GM13977 (cell line): ENCODE results near the gene CTSS.

ENCODE experiments used
- DNase-seq: peaks from one replicate; pipeline ENCODE4 v3.0.0; 2012; ENCODE audit warnings: low spot score
- in situ Hi-C: fragments of 300-500 bp; cut with MboI; formaldehyde crosslinking; loops from one replicate; pipeline ENCODE4 v1.12.0; 2022; ENCODE audit warnings: low sequenced_read_pairs, low pct_unique_long_range_greater_than_20kb, mixed read lengths, inconsistent platforms; ENCODE audit not compliant: unreplicated experiment
- TF ChIP-seq, protein P1 (sequence below): IDR thresholded peaks from 2 replicates; pipeline ENCODE4 v1.5.1; 2012; ENCODE audit warnings: mild to moderate bottlenecking, control low read depth; ENCODE audit not compliant: insufficient read depth; ENCODE audit errors: extremely low read depth, missing control alignments

Gene CTSS

DNA sequence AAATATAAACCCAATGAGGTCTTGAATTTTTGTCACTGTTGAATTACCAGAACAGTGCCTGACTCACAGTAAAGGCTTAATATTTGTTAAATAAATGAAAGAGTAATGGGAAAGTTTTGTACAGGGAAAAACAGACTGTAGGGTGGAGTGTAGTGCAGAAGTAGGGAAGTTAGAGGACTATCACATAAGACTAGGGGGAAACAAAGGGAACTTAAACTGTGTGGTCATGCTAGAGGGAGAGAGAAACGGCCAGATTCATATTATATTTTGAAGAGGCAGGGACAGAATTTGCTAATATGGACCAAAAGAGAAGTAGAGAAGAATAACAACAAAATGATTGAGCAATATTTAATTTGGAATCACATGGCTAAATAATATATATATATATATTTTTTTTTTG is 27.6 kb upstream of the CTSS start:
- TF ChIP-seq, protein P1, sequence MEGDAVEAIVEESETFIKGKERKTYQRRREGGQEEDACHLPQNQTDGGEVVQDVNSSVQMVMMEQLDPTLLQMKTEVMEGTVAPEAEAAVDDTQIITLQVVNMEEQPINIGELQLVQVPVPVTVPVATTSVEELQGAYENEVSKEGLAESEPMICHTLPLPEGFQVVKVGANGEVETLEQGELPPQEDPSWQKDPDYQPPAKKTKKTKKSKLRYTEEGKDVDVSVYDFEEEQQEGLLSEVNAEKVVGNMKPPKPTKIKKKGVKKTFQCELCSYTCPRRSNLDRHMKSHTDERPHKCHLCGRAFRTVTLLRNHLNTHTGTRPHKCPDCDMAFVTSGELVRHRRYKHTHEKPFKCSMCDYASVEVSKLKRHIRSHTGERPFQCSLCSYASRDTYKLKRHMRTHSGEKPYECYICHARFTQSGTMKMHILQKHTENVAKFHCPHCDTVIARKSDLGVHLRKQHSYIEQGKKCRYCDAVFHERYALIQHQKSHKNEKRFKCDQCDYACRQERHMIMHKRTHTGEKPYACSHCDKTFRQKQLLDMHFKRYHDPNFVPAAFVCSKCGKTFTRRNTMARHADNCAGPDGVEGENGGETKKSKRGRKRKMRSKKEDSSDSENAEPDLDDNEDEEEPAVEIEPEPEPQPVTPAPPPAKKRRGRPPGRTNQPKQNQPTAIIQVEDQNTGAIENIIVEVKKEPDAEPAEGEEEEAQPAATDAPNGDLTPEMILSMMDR: no peak
- no peak for DNase-seq
- in situ Hi-C loops: no loop called here

DNA sequence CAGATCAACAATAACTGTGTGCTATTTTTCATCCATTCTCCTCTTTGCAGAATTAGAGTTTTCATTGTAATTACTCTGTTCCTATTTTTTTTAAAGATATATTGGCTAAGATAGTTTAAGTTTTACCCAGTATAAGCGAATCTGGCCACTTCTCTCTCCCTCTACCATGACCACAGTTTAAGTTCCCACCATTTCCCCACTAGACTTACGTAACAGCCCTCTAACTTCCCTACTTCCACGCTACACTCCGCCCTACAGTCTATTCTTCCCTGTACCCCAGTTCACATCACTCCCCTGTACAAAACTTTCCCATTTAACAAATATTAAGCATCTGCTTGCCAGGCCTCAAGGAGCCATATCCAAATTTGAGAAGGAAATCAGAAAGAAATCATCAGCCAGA is 26.0 kb upstream of the CTSS start:
- in situ Hi-C loops: no loop called here
- DNase-seq: no peak
- TF ChIP-seq, protein P1: no peak

DNA sequence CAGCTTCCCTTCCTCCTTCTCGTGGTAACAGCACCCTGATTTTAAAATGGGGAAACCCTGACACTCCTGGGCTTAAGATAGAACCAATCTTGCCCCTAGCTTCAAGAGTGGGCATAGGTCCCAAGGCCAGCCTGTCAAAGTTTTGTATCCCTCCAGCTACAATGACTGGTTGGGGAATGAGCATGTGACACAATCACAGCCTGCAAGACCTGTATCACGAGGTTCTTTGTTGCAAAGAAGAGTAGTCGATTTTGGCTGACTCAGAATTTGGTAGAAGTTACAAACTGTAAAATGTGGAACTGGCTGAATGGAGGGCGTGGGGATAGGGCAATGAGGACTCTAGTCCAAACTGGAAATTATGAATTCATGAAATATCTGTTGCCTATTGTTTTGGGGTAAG is 23.8 kb upstream of the CTSS start:
- no peak for DNase-seq
- in situ Hi-C loops: no loop called here
- TF ChIP-seq, protein P1: no peak

DNA sequence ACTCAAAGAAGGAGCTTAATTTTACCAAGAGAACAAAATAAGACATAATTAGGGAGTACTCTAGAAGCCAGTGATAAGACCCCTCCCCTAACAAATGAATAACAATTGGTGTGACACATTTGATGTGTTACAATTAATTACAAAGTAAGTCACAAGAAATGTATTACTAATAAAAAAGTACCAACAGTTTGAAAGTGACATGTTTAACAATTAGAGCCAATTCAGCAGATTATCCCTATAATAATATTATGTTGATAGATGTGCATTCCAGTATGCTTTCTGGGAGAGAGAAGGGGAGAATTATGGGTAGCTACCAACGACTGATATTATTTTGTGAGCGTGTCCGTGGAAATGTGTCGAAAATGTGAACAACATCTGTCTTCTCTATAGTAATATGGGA is 23.4 kb upstream of the CTSS start:
- no peak for DNase-seq
- in situ Hi-C loops: no loop called here
- TF ChIP-seq, protein P1: no peak

DNA sequence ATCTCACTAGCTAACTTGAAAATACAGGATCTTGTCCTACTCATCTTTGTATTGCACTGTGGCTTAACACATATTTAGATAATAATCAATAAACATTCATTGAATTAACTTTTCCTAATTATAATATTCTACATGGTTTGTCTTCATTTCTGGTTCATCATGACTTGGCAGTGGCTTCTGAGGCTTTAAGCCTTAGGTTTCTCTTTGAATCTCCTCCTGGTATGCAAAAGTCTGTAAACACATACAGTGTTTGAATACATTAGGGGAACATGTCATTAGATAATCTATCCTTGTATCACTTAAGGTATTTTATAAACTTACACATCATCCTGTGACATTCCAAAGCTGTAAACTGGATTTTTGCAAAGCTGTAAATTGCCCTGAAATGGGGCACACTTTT is 21.9 kb upstream of the CTSS start:
- in situ Hi-C loops: no loop called here
- DNase-seq: no peak
- TF ChIP-seq, protein P1: no peak

DNA sequence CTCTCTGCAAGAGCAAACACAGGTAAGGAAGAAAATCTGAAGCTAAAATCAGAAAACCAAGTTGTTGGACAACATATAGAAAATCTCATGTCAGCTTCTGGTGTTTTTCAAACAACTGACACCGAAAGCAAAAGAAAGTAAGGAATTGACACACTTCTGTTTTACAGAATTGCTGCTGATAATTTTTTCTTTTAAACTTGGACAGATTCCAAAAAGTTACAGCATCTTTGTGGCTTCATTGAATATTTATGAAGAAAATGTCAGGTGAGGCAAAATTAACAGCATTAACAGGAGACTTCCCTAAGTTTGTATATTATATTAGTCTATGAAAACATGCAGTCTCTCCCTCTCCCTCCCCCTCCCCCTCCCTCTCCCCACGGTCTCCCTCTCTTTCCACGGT is 14.9 kb upstream of the CTSS start:
- TF ChIP-seq, protein P1: no peak
- in situ Hi-C loops: no loop called here
- no peak for DNase-seq

DNA sequence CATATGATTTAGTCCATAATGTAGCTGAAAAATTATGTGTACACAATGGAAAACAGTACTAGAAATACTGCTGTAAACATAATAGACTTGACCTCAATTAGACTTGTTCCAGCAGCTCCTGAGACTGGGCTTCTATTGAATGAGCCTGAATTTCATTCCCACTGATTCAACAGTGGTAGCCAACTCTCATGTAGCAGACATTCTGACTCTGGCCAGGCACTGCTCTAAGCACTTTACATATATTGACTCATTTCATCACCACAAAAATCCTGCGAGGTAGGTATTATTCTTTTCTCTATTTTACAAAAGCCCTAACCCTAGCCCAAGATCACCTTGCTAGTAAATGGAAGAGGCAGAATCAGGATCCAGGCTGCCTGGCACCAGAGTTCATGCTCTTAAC is 12.8 kb upstream of the CTSS start:
- DNase-seq: no peak
- in situ Hi-C loops: no loop called here
- TF ChIP-seq, protein P1: no peak
